HCT116 (cell line): ENCODE measurements around the gene TNFRSF19. TPM values are rescaled to one million over a fixed set of nuclear protein-coding genes. Genes with fewer than 3 reads are reported as not detected.

Experiments
- ATAC-seq: fragments of 200-7000 bp; cut with Tn5 transposase; 2 replicates; pipeline ENCODE4 v1.9.1; 2020; ENCODE audit warnings: mild to moderate bottlenecking, moderate library complexity
- BruUV-seq: library from RNA; stranded (reverse); fragments of 400-500 nt; replicated peaks from 2 replicates; lab custom pipeline; 2021; lab: Mats Ljungman, UMichigan
- CTCF ChIA-PET: fragments of 300-600 bp; sonication (Branson Sonifier 250); formaldehyde crosslinking; loops from one replicate; lab custom pipeline; 2021; ENCODE audit warnings: antibody characterized with exemption; lab: Charles Lee
- POLR2A ChIA-PET: fragments of 300-600, 350-600 bp; sonication (Branson Sonifier 250); formaldehyde crosslinking; loops from one replicate; lab custom pipeline; 2021; ENCODE audit warnings: antibody characterized with exemption; lab: Charles Lee
- RAD21 ChIA-PET, 2 experiments: fragments of 300-600 bp; sonication (Branson Sonifier 250); formaldehyde crosslinking; loops; one replicate each; lab custom pipeline; 2023; ENCODE audit warnings: low total read pairs in 2 of 2; ENCODE audit not compliant: uncharacterized antibody in 2 of 2, unreplicated experiment in 2 of 2, low non-redundant PET in 1 of 2; lab: Charles Lee
- DNase-seq: peaks from one replicate; pipeline ENCODE4 v3.0.0-alpha.2; 2010; ENCODE audit warnings: low read depth, low spot score
- H2AFZ ChIP-seq: fragments of 200-600 bp; shearing (Covaris generic), sonication (generic); 2 replicates; pipeline ENCODE4 v1.6.1; 2017; ENCODE audit warnings: low read depth, mixed run types, mixed read lengths, antibody characterized with exemption, low read length; ENCODE audit not compliant: poor library complexity, severe bottlenecking
- H3K27ac ChIP-seq: 2 replicates; pipeline ENCODE4 v1.5.1; 2012; ENCODE audit warnings: low read depth, low read length
- H3K27me3 ChIP-seq: fragments of 200-600 bp; sonication (generic); 2 replicates; pipeline ENCODE4 v1.6.1; 2016; ENCODE audit warnings: mixed run types, low read length, mixed read lengths; ENCODE audit not compliant: insufficient read depth
- H3K36me3 ChIP-seq, 2 experiments: fragments of 200-500 bp in 1 of 2; fragments of 200-600 bp in 1 of 2; sonication (Bioruptor generic) in 1 of 2; sonication (generic) in 1 of 2; 2 replicates each; pipeline versions ENCODE4 v1.5.1 to v1.6.1; 2014 to 2016; ENCODE audit warnings: low read length in 2 of 2, inconsistent platforms in 1 of 2, mixed read lengths in 1 of 2, mixed run types in 1 of 2; ENCODE audit not compliant: insufficient read depth in 2 of 2, control insufficient read depth in 1 of 2
- H3K4me1 ChIP-seq, 2 experiments: fragments of 200-600 bp in 1 of 2; sonication (generic) in 1 of 2; 2 replicates each; pipeline versions ENCODE4 v1.5.1 to v1.6.1; 2012 to 2017; ENCODE audit warnings: low read length in 2 of 2, inconsistent platforms in 1 of 2, mild to moderate bottlenecking in 1 of 2, mixed read lengths in 1 of 2, mixed run types in 1 of 2, moderate library complexity in 1 of 2; ENCODE audit not compliant: insufficient read depth in 2 of 2, control insufficient read depth in 1 of 2
- H3K4me2 ChIP-seq: fragments of 200-600 bp; sonication (generic); 2 replicates; pipeline ENCODE4 v1.6.1; 2017; ENCODE audit warnings: mixed run types, low read length, mixed read lengths
- H3K4me3 ChIP-seq, 2 experiments: fragments of 200-600 bp in 1 of 2; sonication (generic) in 1 of 2; replicated peaks in 1 of 2; 2 replicates each; pipeline ENCODE4 v1.5.1; 2011 to 2016; ENCODE audit warnings: low read length in 2 of 2, control low read depth in 1 of 2, low read depth in 1 of 2, mild to moderate bottlenecking in 1 of 2, mixed read lengths in 1 of 2, mixed run types in 1 of 2
- H3K79me2 ChIP-seq: fragments of 200-600 bp; sonication (generic); 2 replicates; pipeline ENCODE4 v1.6.1; 2017; ENCODE audit warnings: mild to moderate bottlenecking, mixed run types, low read length, moderate library complexity, mixed read lengths; ENCODE audit not compliant: insufficient read depth
- H3K9ac ChIP-seq: fragments of 200-600 bp; sonication (generic); 2 replicates; pipeline ENCODE4 v1.6.1; 2016; ENCODE audit warnings: low read length, mixed read lengths
- H3K9me2 ChIP-seq: fragments of 200-600 bp; sonication (generic), shearing (Covaris generic); 2 replicates; pipeline ENCODE4 v1.6.1; 2017; ENCODE audit warnings: mixed run types, mild to moderate bottlenecking, moderate library complexity; ENCODE audit not compliant: insufficient read depth
- H3K9me3 ChIP-seq, 2 experiments: fragments of 200-500 bp in 1 of 2; fragments of 200-600 bp in 1 of 2; sonication (Bioruptor generic) in 1 of 2; sonication (generic) in 1 of 2; 2 replicates each; pipeline ENCODE4 v1.6.1; 2014 to 2017; ENCODE audit warnings: low read length in 2 of 2, mixed read lengths in 2 of 2, inconsistent platforms in 1 of 2, low read depth in 1 of 2, mild to moderate bottlenecking in 1 of 2, mixed run types in 1 of 2, moderate library complexity in 1 of 2; ENCODE audit not compliant: control insufficient read depth in 1 of 2, insufficient read depth in 1 of 2
- H4K20me1 ChIP-seq: fragments of 200-600 bp; sonication (generic), shearing (Covaris generic); 2 replicates; pipeline ENCODE4 v1.6.1; 2017; ENCODE audit warnings: mixed run types, mild to moderate bottlenecking, moderate library complexity; ENCODE audit not compliant: insufficient read depth
- CBX3 ChIP-seq: IDR thresholded peaks from 2 replicates; pipeline ENCODE4 v1.6.1; 2012; ENCODE audit warnings: low read depth
- CEBPB ChIP-seq: IDR thresholded peaks from 2 replicates; pipeline ENCODE4 v1.6.1; 2012; ENCODE audit warnings: low read depth
- EGR1 ChIP-seq: IDR thresholded peaks from 2 replicates; pipeline ENCODE4 v1.6.1; 2012; ENCODE audit warnings: low read depth
- ELF1 ChIP-seq: IDR thresholded peaks from 2 replicates; pipeline ENCODE4 v1.6.1; 2012; ENCODE audit warnings: low read depth, borderline replicate concordance
- EZH2 ChIP-seq: fragments of 200-600 bp; sonication (generic); IDR thresholded peaks from 2 replicates; pipeline ENCODE4 v1.6.1; 2017; ENCODE audit warnings: antibody characterized with exemption, mixed run types
- EZH2phosphoT487 ChIP-seq: fragments of 200-600 bp; IDR thresholded peaks from 2 replicates; pipeline ENCODE4 v1.6.1; 2018; ENCODE audit warnings: antibody characterized with exemption, borderline replicate concordance
- FOSL1 ChIP-seq: IDR thresholded peaks from 2 replicates; pipeline ENCODE4 v1.6.1; 2012; ENCODE audit warnings: low read depth
- MAX ChIP-seq: IDR thresholded peaks from 2 replicates; pipeline ENCODE4 v1.6.1; 2012
- POLR2A ChIP-seq: IDR thresholded peaks from 2 replicates; pipeline ENCODE4 v1.7.0; 2011; ENCODE audit warnings: borderline replicate concordance; ENCODE audit not compliant: insufficient read depth, insufficient read length; ENCODE audit errors: extremely low read depth
- POLR2AphosphoS5 ChIP-seq: IDR thresholded peaks from 2 replicates; pipeline ENCODE4 v1.6.1; 2011; ENCODE audit warnings: mild to moderate bottlenecking, low read depth, low read length, moderate library complexity
- SIN3A ChIP-seq: IDR thresholded peaks from 2 replicates; pipeline ENCODE4 v1.6.1; 2012; ENCODE audit warnings: low read depth
- SP1 ChIP-seq: IDR thresholded peaks from 2 replicates; pipeline ENCODE4 v1.6.1; 2012; ENCODE audit warnings: low read depth
- TCF7L2 ChIP-seq: IDR thresholded peaks from 2 replicates; pipeline ENCODE4 v1.7.0; 2011; ENCODE audit warnings: borderline replicate concordance, inconsistent platforms; ENCODE audit not compliant: insufficient read depth, insufficient read length; ENCODE audit errors: extremely low read depth
- YY1 ChIP-seq: IDR thresholded peaks from 2 replicates; pipeline ENCODE4 v1.6.1; 2011; ENCODE audit warnings: low read length, low read depth, moderate library complexity, mild to moderate bottlenecking; ENCODE audit not compliant: insufficient replicate concordance; ENCODE audit errors: extremely low read depth
- ZFX ChIP-seq: fragments of 450-650 bp; IDR thresholded peaks from 2 replicates; pipeline ENCODE4 v1.6.1; 2017
- ZNF274 ChIP-seq: fragments of 200-500 bp; sonication (Bioruptor generic); IDR thresholded peaks from 2 replicates; pipeline ENCODE4 v1.6.1; 2014; ENCODE audit warnings: mild to moderate bottlenecking, low read depth, low read length, inconsistent platforms
- intact Hi-C: fragments of 100-400 bp; cut with micrococcal nuclease; formaldehyde crosslinking; loops from 2 replicates; pipeline ENCODE4 v1.10.0; 2022
- total RNA-seq: library from RNA; stranded (reverse); gene quantifications from one replicate; pipeline ENCODE4 v1.2.1, GENCODE V29; 2021; ENCODE audit not compliant: unreplicated experiment
- TF ChIP-seq, protein P1 (sequence below), 3 experiments: fragments of 200-600 bp in 1 of 3; sonication (generic) in 1 of 3; IDR thresholded peaks in 2 of 3; conservative IDR thresholded peaks in 1 of 3; 2 replicates each; pipeline ENCODE4 v1.5.1; 2012 to 2017; ENCODE audit warnings: low read depth in 2 of 3, low read length in 2 of 3, antibody characterized with exemption in 1 of 3, borderline replicate concordance in 1 of 3, control low read depth in 1 of 3, mild to moderate bottlenecking in 1 of 3, mixed read lengths in 1 of 3, mixed run types in 1 of 3, moderate library complexity in 1 of 3; ENCODE audit not compliant: insufficient read depth in 1 of 3
- TF ChIP-seq, protein P2 (sequence below): IDR thresholded peaks from 2 replicates; pipeline ENCODE4 v1.6.1; 2012; ENCODE audit warnings: low read depth

The TNFRSF19 gene
- total RNA-seq, 1 experiment from 2014 or later: 1.1 TPM

DNA sequence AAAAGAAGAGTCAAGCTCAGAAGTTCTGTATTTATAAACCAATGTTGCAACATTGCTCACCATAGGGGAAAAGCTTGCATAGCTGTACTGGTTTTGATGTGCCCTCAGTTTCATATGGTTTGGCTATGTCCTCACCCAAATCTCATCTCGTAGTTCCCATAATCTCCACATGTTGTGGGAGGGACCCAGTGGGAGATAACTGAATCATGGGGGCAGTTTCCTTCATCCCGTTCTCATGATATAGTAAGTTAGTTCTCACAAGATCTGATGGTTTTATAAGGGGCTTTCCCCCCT, 73.9 kb downstream of the TNFRSF19 start:
- H3K9me3 ChIP-seq: no peaks in the 10 kb centered on the region
- intact Hi-C loops: no loop called here
- ChIA-PET RAD21 (no interaction called here), CTCF (no interaction called here), POLR2A (no interaction called here)
- H3K4me3 ChIP-seq: no peak overlapping the region
- H3K36me3 ChIP-seq: no peaks in the 10 kb centered on the region
- no peaks in the 10 kb centered on the region; the same call in 1 of the 2 replicates for H4K20me1 ChIP-seq
- DNase-seq (no peak), ATAC-seq (no peak)
- no peak for TF ChIP-seq YY1
- no peak for TF ChIP-seq ZNF274
- TF ChIP-seq, protein P1, sequence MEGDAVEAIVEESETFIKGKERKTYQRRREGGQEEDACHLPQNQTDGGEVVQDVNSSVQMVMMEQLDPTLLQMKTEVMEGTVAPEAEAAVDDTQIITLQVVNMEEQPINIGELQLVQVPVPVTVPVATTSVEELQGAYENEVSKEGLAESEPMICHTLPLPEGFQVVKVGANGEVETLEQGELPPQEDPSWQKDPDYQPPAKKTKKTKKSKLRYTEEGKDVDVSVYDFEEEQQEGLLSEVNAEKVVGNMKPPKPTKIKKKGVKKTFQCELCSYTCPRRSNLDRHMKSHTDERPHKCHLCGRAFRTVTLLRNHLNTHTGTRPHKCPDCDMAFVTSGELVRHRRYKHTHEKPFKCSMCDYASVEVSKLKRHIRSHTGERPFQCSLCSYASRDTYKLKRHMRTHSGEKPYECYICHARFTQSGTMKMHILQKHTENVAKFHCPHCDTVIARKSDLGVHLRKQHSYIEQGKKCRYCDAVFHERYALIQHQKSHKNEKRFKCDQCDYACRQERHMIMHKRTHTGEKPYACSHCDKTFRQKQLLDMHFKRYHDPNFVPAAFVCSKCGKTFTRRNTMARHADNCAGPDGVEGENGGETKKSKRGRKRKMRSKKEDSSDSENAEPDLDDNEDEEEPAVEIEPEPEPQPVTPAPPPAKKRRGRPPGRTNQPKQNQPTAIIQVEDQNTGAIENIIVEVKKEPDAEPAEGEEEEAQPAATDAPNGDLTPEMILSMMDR (IDR thresholded peaks at IDR 0.05 in 2 of 3, conservative IDR thresholded peaks at IDR 0.05 in 1 of 3; ENCODE audit: borderline replicate concordance in 1 of 3, insufficient read depth in 1 of 3, low read depth in 2 of 3, low read length in 2 of 3): no peak
- TF ChIP-seq ELF1: no peak
- TF ChIP-seq EGR1: no peak
- TF ChIP-seq CBX3: no peak
- TF ChIP-seq CEBPB: no peak
- TF ChIP-seq ZFX: no peak
- TF ChIP-seq TCF7L2: no peak
- no peak for TF ChIP-seq FOSL1
- no peak for TF ChIP-seq POLR2A
- no peak for TF ChIP-seq SP1
- TF ChIP-seq, protein P2, sequence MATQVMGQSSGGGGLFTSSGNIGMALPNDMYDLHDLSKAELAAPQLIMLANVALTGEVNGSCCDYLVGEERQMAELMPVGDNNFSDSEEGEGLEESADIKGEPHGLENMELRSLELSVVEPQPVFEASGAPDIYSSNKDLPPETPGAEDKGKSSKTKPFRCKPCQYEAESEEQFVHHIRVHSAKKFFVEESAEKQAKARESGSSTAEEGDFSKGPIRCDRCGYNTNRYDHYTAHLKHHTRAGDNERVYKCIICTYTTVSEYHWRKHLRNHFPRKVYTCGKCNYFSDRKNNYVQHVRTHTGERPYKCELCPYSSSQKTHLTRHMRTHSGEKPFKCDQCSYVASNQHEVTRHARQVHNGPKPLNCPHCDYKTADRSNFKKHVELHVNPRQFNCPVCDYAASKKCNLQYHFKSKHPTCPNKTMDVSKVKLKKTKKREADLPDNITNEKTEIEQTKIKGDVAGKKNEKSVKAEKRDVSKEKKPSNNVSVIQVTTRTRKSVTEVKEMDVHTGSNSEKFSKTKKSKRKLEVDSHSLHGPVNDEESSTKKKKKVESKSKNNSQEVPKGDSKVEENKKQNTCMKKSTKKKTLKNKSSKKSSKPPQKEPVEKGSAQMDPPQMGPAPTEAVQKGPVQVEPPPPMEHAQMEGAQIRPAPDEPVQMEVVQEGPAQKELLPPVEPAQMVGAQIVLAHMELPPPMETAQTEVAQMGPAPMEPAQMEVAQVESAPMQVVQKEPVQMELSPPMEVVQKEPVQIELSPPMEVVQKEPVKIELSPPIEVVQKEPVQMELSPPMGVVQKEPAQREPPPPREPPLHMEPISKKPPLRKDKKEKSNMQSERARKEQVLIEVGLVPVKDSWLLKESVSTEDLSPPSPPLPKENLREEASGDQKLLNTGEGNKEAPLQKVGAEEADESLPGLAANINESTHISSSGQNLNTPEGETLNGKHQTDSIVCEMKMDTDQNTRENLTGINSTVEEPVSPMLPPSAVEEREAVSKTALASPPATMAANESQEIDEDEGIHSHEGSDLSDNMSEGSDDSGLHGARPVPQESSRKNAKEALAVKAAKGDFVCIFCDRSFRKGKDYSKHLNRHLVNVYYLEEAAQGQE: no peak
- no peak for TF ChIP-seq EZH2
- TF ChIP-seq MAX: no peak
- no peak for TF ChIP-seq EZH2phosphoT487
- no peak for TF ChIP-seq SIN3A
- no peak for TF ChIP-seq POLR2AphosphoS5
- no peaks in the 10 kb centered on the region for H3K4me1 ChIP-seq
- H3K27ac ChIP-seq: no peak overlapping the region
- no peak overlapping the region for H3K4me2 ChIP-seq
- no peak overlapping the region for H3K9ac ChIP-seq
- H3K79me2 ChIP-seq: no peaks in the 10 kb centered on the region
- no peaks in the 10 kb centered on the region for H3K9me2 ChIP-seq
- no TSS peak for BruUV-seq
- H2AFZ ChIP-seq: no peak overlapping the region
- H3K27me3 ChIP-seq: peaks cover 21% of the 10 kb centered on the region
